CD14-positive monocyte (primary cell): Measurements from ENCODE around the gene CCL28. TPM values are rescaled to one million over a fixed set of nuclear protein-coding genes. Genes with fewer than 3 reads are reported as not detected.

Experiments
- DNase-seq, 3 donors: peaks; one replicate each; pipeline ENCODE4 v3.0.0-alpha.2; 2011 to 2022
- H2AFZ ChIP-seq: 2 replicates; pipeline ENCODE4 v1.6.0; 2012; ENCODE audit warnings: mild to moderate bottlenecking, low read depth, low read length, inconsistent platforms; ENCODE audit not compliant: insufficient read depth, poor library complexity, severe bottlenecking
- H3K27ac ChIP-seq, 2 donors: 1 replicate in 1 of 2; 2 replicates in 1 of 2; pipeline ENCODE4 v1.5.1; 2012 to 2013; ENCODE audit warnings: low read length in 2 of 2, control low read depth in 1 of 2, inconsistent platforms in 1 of 2, low read depth in 1 of 2, mild to moderate bottlenecking in 1 of 2
- H3K27me3 ChIP-seq, 2 donors: one replicate each; pipeline versions ENCODE4 v1.6.0 to v1.6.1; 2011 to 2013; ENCODE audit warnings: low read length in 2 of 2; ENCODE audit not compliant: control insufficient read depth in 2 of 2, insufficient read depth in 2 of 2
- H3K36me3 ChIP-seq, 2 donors: replicated peaks in 1 of 2; 1 replicate in 1 of 2; 2 replicates in 1 of 2; pipeline versions ENCODE4 v1.5.1 to v1.6.1; 2012 to 2013; ENCODE audit warnings: low read length in 2 of 2, control low read depth in 1 of 2, inconsistent platforms in 1 of 2, mild to moderate bottlenecking in 1 of 2; ENCODE audit not compliant: insufficient read depth in 2 of 2, control insufficient read depth in 1 of 2
- H3K4me1 ChIP-seq, 2 donors: 1 replicate in 1 of 2; 2 replicates in 1 of 2; pipeline versions ENCODE4 v1.5.1 to v1.6.1; 2012 to 2013; ENCODE audit warnings: low read length in 2 of 2, control low read depth in 1 of 2, inconsistent platforms in 1 of 2, mild to moderate bottlenecking in 1 of 2, moderate library complexity in 1 of 2; ENCODE audit not compliant: insufficient read depth in 2 of 2, control insufficient read depth in 1 of 2
- H3K4me2 ChIP-seq: replicated peaks from 2 replicates; pipeline ENCODE3; 2012; ENCODE audit warnings: low read length, moderate library complexity, mild to moderate bottlenecking; ENCODE audit not compliant: poor library complexity, severe bottlenecking; ENCODE audit errors: extremely low read depth
- H3K4me3 ChIP-seq, 3 experiments: fragments of 200-600 bp in 1 of 3; sonication (generic) in 1 of 3; replicated peaks in 1 of 3; 1 replicate in 2 of 3; 2 replicates in 1 of 3; pipeline ENCODE4 v1.5.1; 2011 to 2013; ENCODE audit warnings: low read length in 3 of 3, mild to moderate bottlenecking in 3 of 3, control low read depth in 2 of 3, low read depth in 2 of 3, inconsistent platforms in 1 of 3, moderate library complexity in 1 of 3
- H3K79me2 ChIP-seq: 2 replicates; pipeline ENCODE4 v1.6.0; 2012; ENCODE audit warnings: mild to moderate bottlenecking, control low read depth, inconsistent platforms, low read length, moderate library complexity; ENCODE audit not compliant: insufficient read depth
- H3K9ac ChIP-seq: 2 replicates; pipeline ENCODE4 v1.6.0; 2017; ENCODE audit warnings: low read length, mild to moderate bottlenecking; ENCODE audit not compliant: insufficient read depth, poor library complexity, severe bottlenecking
- H3K9me3 ChIP-seq, 2 donors: replicated peaks in 1 of 2; 1 replicate in 1 of 2; 2 replicates in 1 of 2; pipeline versions ENCODE4 v1.5.1 to v1.6.1; 2012 to 2013; ENCODE audit warnings: low read length in 2 of 2, control low read depth in 1 of 2; ENCODE audit not compliant: control insufficient read depth in 1 of 2, insufficient read depth in 1 of 2
- H4K20me1 ChIP-seq: 2 replicates; pipeline ENCODE4 v1.6.0; 2012; ENCODE audit warnings: mild to moderate bottlenecking, low read length, control low read depth, moderate library complexity; ENCODE audit not compliant: insufficient read depth
- H3K27ac Mint-ChIP-seq, 7 donors: one replicate each; pipeline ENCODE4 v1.8.0; 2020; ENCODE audit warnings: mild to moderate bottlenecking in 7 of 7, mixed read lengths in 7 of 7, moderate library complexity in 6 of 7, inconsistent platforms in 2 of 7
- H3K27me3 Mint-ChIP-seq, 3 donors: one replicate each; pipeline ENCODE4 v1.8.0; 2021 to 2022; ENCODE audit warnings: low read depth in 3 of 3, mild to moderate bottlenecking in 3 of 3, mixed read lengths in 3 of 3, moderate library complexity in 3 of 3, inconsistent platforms in 1 of 3
- H3K36me3 Mint-ChIP-seq, 2 donors: one replicate each; pipeline ENCODE4 v1.8.0; 2020; ENCODE audit warnings: mixed read lengths in 2 of 2, inconsistent platforms in 1 of 2, mild to moderate bottlenecking in 1 of 2
- H3K4me1 Mint-ChIP-seq: one replicate; pipeline ENCODE4 v1.8.0; 2020; ENCODE audit warnings: mild to moderate bottlenecking, mixed read lengths
- H3K4me3 Mint-ChIP-seq, 2 donors: one replicate each; pipeline ENCODE4 v1.8.0; 2020; ENCODE audit warnings: mild to moderate bottlenecking in 2 of 2, mixed read lengths in 2 of 2, moderate library complexity in 1 of 2
- H3K9me3 Mint-ChIP-seq, 7 donors: one replicate each; pipeline ENCODE4 v1.8.0; 2020 to 2022; ENCODE audit warnings: mixed read lengths in 7 of 7, mild to moderate bottlenecking in 6 of 7, moderate library complexity in 6 of 7, inconsistent platforms in 2 of 7
- whole genome bisulfite sequencing: methylation state at CpG from one replicate; pipeline ENCODE4 v1.1.5; 2013; ENCODE audit warnings: missing lambda C conversion rate; ENCODE audit not compliant: insufficient coverage; 5-methylcytosine and 5-hydroxymethylcytosine counted together
- intact Hi-C, 2 donors: fragments of 100-400 bp; cut with micrococcal nuclease; formaldehyde crosslinking; loops; one replicate each; pipeline versions ENCODE4 v1.15.0 to v1.15.1; 2023
- polyA plus RNA-seq, 3 donors: library from polyadenylated mRNA; depleted of rRNA in 1 of 3; unstranded in 2 of 3; stranded (reverse) in 1 of 3; fragments of 300-500 nt in 2 of 3; fragments of >200 nt in 1 of 3; fragmentation: Illumina TruSeq in 2 of 3; gene quantifications; 1 replicate in 2 of 3; 2 replicates in 1 of 3; pipeline ENCODE4 v1.2.3, GENCODE V29; 2012 to 2021
- TF ChIP-seq, protein P1 (sequence below): fragments of 200-600 bp; IDR thresholded peaks from one replicate; pipeline ENCODE4 v1.8.0; 2022; ENCODE audit warnings: antibody characterized with exemption, mild to moderate bottlenecking

Gene CCL28
- polyA plus RNA-seq, 3 donors: 0.10 to 0.51 (median 0.32) TPM

- no peak for DNase-seq
- Histone ChIP-seq H3K4me2 (no peak overlapping the region), H3K4me1 (no peaks in the 10 kb centered on the region), H3K27ac (no peak overlapping the region), H4K20me1 (no peaks in the 10 kb centered on the region), H3K36me3 (no peaks in the 10 kb centered on the region), H3K9ac (no peak overlapping the region), H3K79me2 (no peaks in the 10 kb centered on the region), H3K27me3 (no peaks in the 10 kb centered on the region), H3K9me3 (no peaks in the 10 kb centered on the region), H2AFZ (no peak overlapping the region), H3K4me3 (no peak overlapping the region)
- no CpG with 5 or more reads among the region's 3 CpGs for WGBS
- Mint-ChIP-seq H3K4me1 (peaks cover 14% of the 10 kb centered on the region), H3K4me3 (no peak overlapping the region), H3K27ac (peak overlapping the region in 1 of 7 donors; percentile 2), H3K27me3 (peaks cover 0 to 3% (median 0%) of the 10 kb centered on the region in 3 donors), H3K36me3 (no peaks in the 10 kb centered on the region), H3K9me3 (peaks cover 0 to 4% (median 0%) of the 10 kb centered on the region in 7 donors)
- intact Hi-C loops: no loop called here
- TF ChIP-seq, protein P1, sequence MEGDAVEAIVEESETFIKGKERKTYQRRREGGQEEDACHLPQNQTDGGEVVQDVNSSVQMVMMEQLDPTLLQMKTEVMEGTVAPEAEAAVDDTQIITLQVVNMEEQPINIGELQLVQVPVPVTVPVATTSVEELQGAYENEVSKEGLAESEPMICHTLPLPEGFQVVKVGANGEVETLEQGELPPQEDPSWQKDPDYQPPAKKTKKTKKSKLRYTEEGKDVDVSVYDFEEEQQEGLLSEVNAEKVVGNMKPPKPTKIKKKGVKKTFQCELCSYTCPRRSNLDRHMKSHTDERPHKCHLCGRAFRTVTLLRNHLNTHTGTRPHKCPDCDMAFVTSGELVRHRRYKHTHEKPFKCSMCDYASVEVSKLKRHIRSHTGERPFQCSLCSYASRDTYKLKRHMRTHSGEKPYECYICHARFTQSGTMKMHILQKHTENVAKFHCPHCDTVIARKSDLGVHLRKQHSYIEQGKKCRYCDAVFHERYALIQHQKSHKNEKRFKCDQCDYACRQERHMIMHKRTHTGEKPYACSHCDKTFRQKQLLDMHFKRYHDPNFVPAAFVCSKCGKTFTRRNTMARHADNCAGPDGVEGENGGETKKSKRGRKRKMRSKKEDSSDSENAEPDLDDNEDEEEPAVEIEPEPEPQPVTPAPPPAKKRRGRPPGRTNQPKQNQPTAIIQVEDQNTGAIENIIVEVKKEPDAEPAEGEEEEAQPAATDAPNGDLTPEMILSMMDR: no peak
These were observed 20.5 kb upstream of the CCL28 start for GRCh38 chr5:43432486-43433375.

GRCh38 chr5:43429706-43430105 is 17.5 kb upstream of the CCL28 start:
- H3K27me3 Mint-ChIP-seq: peaks cover 0 to 4% (median 2%) of the 10 kb centered on the region in 3 donors

More at GRCh38 chr5:43429706-43430105, 17.5 kb upstream of the CCL28 start:
- intact Hi-C loops: no loop called here
- Mint-ChIP-seq H3K27ac (no peak overlapping the region), H3K4me3 (no peak overlapping the region), H3K4me1 (peaks cover 14% of the 10 kb centered on the region), H3K36me3 (no peaks in the 10 kb centered on the region), H3K9me3 (no peaks in the 10 kb centered on the region)
- DNase-seq: no peak
- H3K27me3 ChIP-seq: no peaks in the 10 kb centered on the region
- no peak overlapping the region for H2AFZ ChIP-seq
- no peaks in the 10 kb centered on the region for H3K36me3 ChIP-seq
- H3K27ac ChIP-seq: no peak overlapping the region
- H3K4me2 ChIP-seq: no peak overlapping the region
- H3K9ac ChIP-seq: no peak overlapping the region
- no peaks in the 10 kb centered on the region for H3K4me1 ChIP-seq
- H3K79me2 ChIP-seq: no peaks in the 10 kb centered on the region
- H3K4me3 ChIP-seq: no peak overlapping the region
- no peaks in the 10 kb centered on the region for H3K9me3 ChIP-seq
- 100% methylated on average over 2 of the region's 2 CpGs for WGBS
- TF ChIP-seq, protein P1: no peak
- H4K20me1 ChIP-seq: no peaks in the 10 kb centered on the region
